Small intestine (tissue), 7 donors: ENCODE results near the gene ARPC2. TPM values are rescaled to one million over a fixed set of nuclear protein-coding genes. Genes with fewer than 3 reads are reported as not detected.
A peak's percentile ranks its signal among the peaks of the same experiment; 100 is the strongest.
"Not testable (repeated sequence)": the region's sequence is repeated elsewhere in the genome, so short reads cannot be mapped to it uniquely, and the experiment has no call there.

Experiments used
- DNase-seq, 2 donors: peaks; one replicate each; pipeline versions ENCODE4 v3.0.0 to v3.0.0-alpha.2; 2013
- FAIRE-seq: peaks from 2 replicates; lab custom pipeline; 2012; peaks lifted over from hg19 to GRCh38; lab: Jason Lieb, UNC
- H3K27ac ChIP-seq, 3 donors: one replicate each; pipeline ENCODE4 v1.5.1; 2013; ENCODE audit warnings: low read length in 2 of 3, mild to moderate bottlenecking in 2 of 3, control low read depth in 1 of 3, inconsistent platforms in 1 of 3, low read depth in 1 of 3, moderate library complexity in 1 of 3
- H3K27me3 ChIP-seq, 3 donors: one replicate each; pipeline ENCODE4 v1.6.1; 2013; ENCODE audit warnings: low read length in 3 of 3, inconsistent platforms in 1 of 3; ENCODE audit not compliant: control insufficient read depth in 3 of 3, insufficient read depth in 3 of 3
- H3K36me3 ChIP-seq, 3 donors: one replicate each; pipeline ENCODE4 v1.6.1; 2013; ENCODE audit warnings: low read length in 3 of 3, inconsistent platforms in 1 of 3, low read depth in 1 of 3, mild to moderate bottlenecking in 1 of 3, moderate library complexity in 1 of 3; ENCODE audit not compliant: control insufficient read depth in 3 of 3, insufficient read depth in 2 of 3
- H3K4me1 ChIP-seq, 3 donors: one replicate each; pipeline ENCODE4 v1.6.1; 2013; ENCODE audit warnings: low read length in 2 of 3, inconsistent platforms in 1 of 3, low read depth in 1 of 3, mild to moderate bottlenecking in 1 of 3, moderate library complexity in 1 of 3; ENCODE audit not compliant: control insufficient read depth in 3 of 3, insufficient read depth in 2 of 3
- H3K4me3 ChIP-seq, 3 donors: one replicate each; pipeline ENCODE4 v1.5.1; 2013; ENCODE audit warnings: low read length in 3 of 3, control low read depth in 1 of 3, inconsistent platforms in 1 of 3, low read depth in 1 of 3, mild to moderate bottlenecking in 1 of 3, moderate library complexity in 1 of 3
- H3K9me3 ChIP-seq, 2 donors: one replicate each; pipeline ENCODE4 v1.6.1; 2013; ENCODE audit warnings: low read depth in 1 of 2, low read length in 1 of 2; ENCODE audit not compliant: control insufficient read depth in 2 of 2, insufficient read depth in 1 of 2
- WGBS, 3 donors: extraction: QIAGEN DNeasy Blood & Tissue Kit; methylation state at CpG; one replicate each; pipeline ENCODE4 v1.1.7; 2013; 5-methylcytosine and 5-hydroxymethylcytosine counted together
- polyA plus RNA-seq, 4 donors: library from polyadenylated mRNA; stranded (reverse) in 3 of 4; unstranded in 1 of 4; fragments of 200-250 nt in 3 of 4; fragments of 120-200 nt in 1 of 4; gene quantifications; one replicate each; pipeline versions ENCODE4 v1.2.1 to v1.2.3, GENCODE V29; 2013
- donor health status: healthy with polysubstance abuse.
- donor health status: control.
- donor health status: control.
- donor health status: Bipolar disorder and iron deficiency.
- donor health status: healthy.

Gene ARPC2
- polyA plus RNA-seq, 4 donors = 242 to 300 (median 270) TPM

DNA sequence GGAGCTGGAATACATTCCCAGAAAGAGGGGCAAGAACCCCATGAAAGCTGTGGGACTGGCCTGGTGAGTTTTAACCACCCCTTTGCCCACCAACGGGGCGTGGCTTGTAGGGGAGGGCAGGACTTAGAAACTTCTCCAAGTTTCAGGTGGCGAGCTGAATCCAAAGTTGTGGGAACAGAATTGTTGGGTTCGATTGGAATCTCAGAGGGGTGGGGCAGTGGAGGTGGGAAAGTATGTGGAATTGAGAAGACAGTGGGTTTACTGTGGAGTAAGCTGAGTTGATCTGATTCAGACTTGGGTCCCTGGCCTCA is 54.5 kb downstream of the ARPC2 start:
- Histone ChIP-seq H3K4me1 (peaks cover 0 to 28% (median 4%) of the 10 kb centered on the region in 3 donors), H3K36me3 (peaks cover 3 to 68% (median 19%) of the 10 kb centered on the region in 3 donors), H3K4me3 (peak overlapping the region; percentile 14 to 90 (median 78)), H3K27ac (peak overlapping the region; percentile 49 to 77 (median 66)), H3K27me3 (no peaks in the 10 kb centered on the region), H3K9me3 (no peaks in the 10 kb centered on the region)
- FAIRE-seq (no peak), DNase-seq (peak in 1 of 2 donors; percentile 51)
- WGBS, 3 donors = 14 to 48% (median 15%) methylated on average over 4 of the region's 4 CpGs

DNA sequence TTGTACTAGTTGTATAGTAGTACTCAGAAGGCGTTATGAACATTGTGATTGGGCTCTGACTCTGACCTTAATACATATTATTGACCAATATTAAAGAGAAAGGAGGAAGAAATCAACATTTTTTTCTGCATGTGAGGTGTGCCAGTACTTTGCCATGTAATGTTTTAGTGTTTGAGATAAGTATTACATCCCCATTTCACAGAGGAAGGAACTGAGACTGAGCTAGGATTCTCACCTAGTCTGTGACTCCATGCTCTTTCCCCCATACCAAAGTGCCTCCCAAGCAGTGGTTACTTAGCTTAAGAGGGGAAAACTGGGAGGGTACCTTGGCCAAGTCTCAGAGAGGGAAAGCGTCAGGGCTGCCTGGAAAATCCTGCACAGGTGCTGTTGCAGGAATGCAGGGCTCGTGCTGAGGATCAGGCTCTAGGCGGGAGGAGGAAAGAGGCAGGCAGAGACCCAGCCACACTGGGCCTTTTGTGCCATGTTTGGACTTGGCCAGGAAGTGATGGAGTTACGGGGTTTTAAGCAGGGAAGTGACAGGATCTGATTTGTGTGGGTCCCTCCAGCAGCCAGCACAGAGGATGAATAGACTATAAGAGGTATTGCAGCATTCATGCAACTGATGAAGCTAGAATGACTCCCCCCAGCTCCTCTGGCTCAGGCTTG is 55.0 kb downstream of the ARPC2 start:
- no peak for FAIRE-seq
- Histone ChIP-seq H3K27me3 (no peaks in the 10 kb centered on the region), H3K4me1 (peaks cover 0 to 28% (median 4%) of the 10 kb centered on the region in 3 donors), H3K4me3 (peak overlapping the region in 1 of 3 donors; percentile 90), H3K27ac (peak overlapping the region; percentile 66 to 80 (median 77)), H3K36me3 (peaks cover 3 to 68% (median 22%) of the 10 kb centered on the region in 3 donors), H3K9me3 (no peaks in the 10 kb centered on the region)
- 45 to 55% (median 54%) methylated on average over 5 of the region's 5 CpGs for WGBS, 3 donors
- peak in 1 of 2 donors; percentile 34 for DNase-seq

DNA sequence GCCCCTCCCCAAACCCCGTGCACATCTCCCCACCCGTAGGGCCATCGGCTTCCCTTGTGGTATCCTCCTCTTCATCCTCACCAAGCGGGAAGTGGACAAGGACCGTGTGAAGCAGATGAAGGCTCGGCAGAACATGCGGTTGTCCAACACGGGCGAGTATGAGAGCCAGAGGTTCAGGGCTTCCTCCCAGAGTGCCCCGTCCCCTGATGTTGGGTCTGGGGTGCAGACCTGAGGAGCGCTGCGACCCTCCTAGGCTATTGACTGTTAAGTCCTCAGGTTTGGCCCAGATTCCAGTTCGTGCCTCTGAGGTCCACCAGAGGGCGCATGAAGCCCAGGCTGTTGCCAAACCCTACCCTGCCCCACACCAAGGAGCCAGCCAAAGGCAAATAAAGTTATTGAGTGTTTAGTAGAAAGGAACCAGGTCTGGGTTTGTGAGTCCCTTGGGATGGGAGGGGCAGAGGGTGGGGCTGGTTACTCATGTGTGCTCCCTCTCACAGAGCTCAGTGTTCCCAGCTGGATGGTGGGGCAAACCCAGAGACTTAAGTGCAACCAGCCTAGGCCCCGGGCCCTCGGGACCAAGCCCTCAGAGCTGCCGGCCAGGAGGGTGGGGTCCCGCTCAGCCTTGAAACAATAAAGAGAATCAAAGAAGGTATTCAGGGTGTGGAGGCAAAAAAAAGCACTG is 55.7 kb downstream of the ARPC2 start:
- FAIRE-seq (no peak), DNase-seq (peak; percentile 92 to 98)
- Histone ChIP-seq H3K27me3 (no peaks in the 10 kb centered on the region), H3K36me3 (peaks cover 3 to 68% (median 24%) of the 10 kb centered on the region in 3 donors), H3K4me1 (peaks cover 0 to 28% (median 4%) of the 10 kb centered on the region in 3 donors), H3K4me3 (no peak overlapping the region), H3K27ac (peak overlapping the region; percentile 48 to 80 (median 77)), H3K9me3 (no peaks in the 10 kb centered on the region)
- WGBS, 3 donors = 17 to 25% (median 19%) methylated on average over 18 of the region's 18 CpGs

DNA sequence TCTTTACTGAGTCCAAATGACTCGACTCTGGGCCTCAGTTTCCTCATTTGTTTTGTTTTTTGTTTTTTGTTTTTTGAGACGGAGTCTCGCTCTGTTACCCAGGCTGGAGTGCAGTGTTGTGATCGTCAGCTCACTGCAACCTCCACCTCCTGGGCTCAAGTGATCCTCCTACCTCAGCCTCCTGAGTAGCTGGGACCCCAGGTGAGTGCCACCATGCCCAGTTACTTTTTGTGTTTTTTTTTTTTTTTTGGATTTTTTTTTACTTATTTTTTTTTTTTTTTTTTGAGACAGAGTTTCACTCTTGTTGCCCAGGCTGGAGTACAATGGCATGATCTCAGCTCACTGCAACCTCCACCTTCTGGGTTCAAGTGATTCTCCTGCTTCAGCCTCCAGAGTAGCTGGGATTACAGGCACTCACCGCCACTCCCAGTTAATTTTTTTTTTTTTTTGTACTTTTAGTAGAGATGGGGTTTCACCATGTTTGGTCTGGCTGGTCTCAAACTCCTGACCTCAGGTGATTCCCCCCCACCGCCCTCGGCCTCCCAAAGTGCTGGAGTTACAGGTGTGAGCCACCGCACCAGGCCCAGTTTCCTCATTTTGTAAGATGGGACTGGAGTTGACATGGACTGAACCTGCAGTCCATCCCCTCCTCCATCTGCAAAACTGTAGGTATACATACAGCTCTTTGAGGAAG is 56.4 kb downstream of the ARPC2 start:
- DNase-seq, H3K9me3 ChIP-seq, H3K27me3 ChIP-seq, FAIRE-seq, H3K4me3 ChIP-seq: not testable (repeated sequence)
- Histone ChIP-seq H3K36me3 (peaks cover 3 to 69% (median 25%) of the 10 kb centered on the region in 3 donors), H3K27ac (peak overlapping the region; percentile 43 to 80 (median 77)), H3K4me1 (peaks cover 0 to 28% (median 4%) of the 10 kb centered on the region in 3 donors)
- WGBS, 3 donors = 79 to 83% (median 81%) methylated on average over 8 of the region's 8 CpGs

DNA sequence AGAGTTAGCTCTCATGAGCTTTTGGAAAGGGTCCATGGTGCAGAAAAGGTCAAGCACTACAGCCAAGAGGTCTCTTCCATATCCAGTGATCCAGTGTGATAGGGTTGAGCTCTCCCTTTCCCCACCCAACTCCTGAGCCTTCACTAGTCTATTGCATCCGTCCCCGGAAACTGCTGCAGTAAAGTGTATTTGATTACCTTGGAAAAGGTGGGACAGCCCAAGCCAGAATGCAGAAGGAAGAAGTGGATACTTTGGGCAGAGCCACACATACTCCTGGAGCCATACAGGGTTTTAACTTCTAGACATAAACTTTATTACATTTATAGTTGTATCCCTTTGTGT is 56.9 kb downstream of the ARPC2 start:
- Histone ChIP-seq H3K4me3 (no peak overlapping the region), H3K36me3 (peaks cover 3 to 73% (median 29%) of the 10 kb centered on the region in 3 donors), H3K27ac (peak overlapping the region; percentile 4 to 55 (median 38)), H3K9me3 (no peaks in the 10 kb centered on the region), H3K4me1 (peaks cover 0 to 27% (median 4%) of the 10 kb centered on the region in 3 donors), H3K27me3 (no peaks in the 10 kb centered on the region)
- WGBS, 3 donors = 67 to 78% (median 73%) methylated on average over 2 of the region's 2 CpGs
- FAIRE-seq (no peak), DNase-seq (no peak)

DNA sequence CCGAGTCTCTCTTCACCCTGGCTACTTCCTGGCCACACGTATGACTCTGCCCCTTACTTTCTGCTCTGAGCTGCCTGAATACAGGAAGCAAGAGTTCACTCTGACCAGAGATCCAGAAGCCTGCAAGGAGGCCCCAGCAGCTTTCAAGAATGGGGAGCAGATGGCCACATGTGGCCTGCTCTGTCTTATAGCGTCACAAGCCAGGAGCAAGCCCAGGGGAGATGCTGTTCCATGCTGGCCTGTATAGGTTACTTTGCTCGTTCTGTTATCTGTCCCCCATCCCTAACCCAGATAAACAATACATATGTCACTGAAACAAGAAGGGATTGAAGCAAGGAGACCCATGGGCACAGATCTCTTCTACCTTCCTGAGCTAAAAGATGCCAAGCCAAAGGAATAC is 57.6 kb downstream of the ARPC2 start:
- peaks cover 7 to 77% (median 36%) of the 10 kb centered on the region in 3 donors for H3K36me3 ChIP-seq
- FAIRE-seq = no peak
- no peak for DNase-seq

GRCh38 chr2:218275371-218276072 is 58.5 kb downstream of the ARPC2 start:
- Histone ChIP-seq H3K4me3 (no peak overlapping the region), H3K27me3 (no peaks in the 10 kb centered on the region), H3K9me3 (no peaks in the 10 kb centered on the region), H3K27ac (peak overlapping the region in 1 of 3 donors; percentile 27), H3K36me3 (peaks cover 17 to 86% (median 40%) of the 10 kb centered on the region in 3 donors), H3K4me1 (peaks cover 0 to 24% (median 4%) of the 10 kb centered on the region in 3 donors)
- DNase-seq (no peak), FAIRE-seq (no peak)
- 84 to 91% (median 85%) methylated on average over 9 of the region's 9 CpGs for WGBS, 3 donors

More for the DNA sequence above, 57.6 kb downstream of the ARPC2 start:
- H3K27me3 ChIP-seq = no peaks in the 10 kb centered on the region
- peaks cover 0 to 24% (median 4%) of the 10 kb centered on the region in 3 donors for H3K4me1 ChIP-seq
- H3K27ac ChIP-seq = peak overlapping the region in 2 of 3 donors; percentile 14 to 55
- WGBS, 3 donors = 77 to 78% (median 77%) methylated on average over 4 of the region's 4 CpGs
- no peak overlapping the region for H3K4me3 ChIP-seq
- H3K9me3 ChIP-seq = no peaks in the 10 kb centered on the region
